BLaER1 (cell line): ENCODE results near the gene SLC30A4.
A peak's percentile ranks its signal among the peaks of the same experiment; 100 is the strongest.

ENCODE experiments used
- H3K27ac ChIP-seq: shearing (Covaris generic); formaldehyde crosslinking; 2 replicates; pipeline ENCODE4 v1.8.1; 2022
- H3K27me3 ChIP-seq: shearing (Covaris generic); formaldehyde crosslinking; 2 replicates; pipeline ENCODE4 v1.8.1; 2022
- H3K36me3 ChIP-seq: shearing (Covaris generic); formaldehyde crosslinking; 2 replicates; pipeline ENCODE4 v1.8.1; 2022
- H3K4me1 ChIP-seq: shearing (Covaris generic); formaldehyde crosslinking; 2 replicates; pipeline ENCODE4 v1.8.1; 2022
- H3K4me2 ChIP-seq: shearing (Covaris generic); formaldehyde crosslinking; 2 replicates; pipeline ENCODE4 v1.8.1; 2022
- H3K4me3 ChIP-seq: shearing (Covaris generic); formaldehyde crosslinking; 2 replicates; pipeline ENCODE4 v1.8.1; 2022
- H3K9ac ChIP-seq: shearing (Covaris generic); formaldehyde crosslinking; 2 replicates; pipeline ENCODE4 v1.8.1; 2022
- H3K9me3 ChIP-seq: shearing (Covaris generic); formaldehyde crosslinking; 2 replicates; pipeline ENCODE4 v1.8.1; 2022
- H4K20me1 ChIP-seq: shearing (Covaris generic); formaldehyde crosslinking; 2 replicates; pipeline ENCODE4 v1.8.1; 2022
- Cebpa-rat ChIP-seq: shearing (Covaris generic); IDR thresholded peaks from 2 replicates; pipeline ENCODE4 v1.8.1; 2022

SLC30A4 gene

GRCh38 chr15:45456212-45457106 is 66.1 kb downstream of the SLC30A4 start:
- Histone ChIP-seq H3K9ac (no peak overlapping the region), H3K36me3 (no peaks in the 10 kb centered on the region), H3K27ac (0 out of 2 replicates have a peak overlapping the region, but pooled peaks have one; percentile 26), H3K4me3 (no peak overlapping the region), H3K27me3 (no peaks in the 10 kb centered on the region), H3K9me3 (peaks cover 9% of the 10 kb centered on the region), H3K4me2 (peak overlapping the region; percentile 29), H3K4me1 (peaks cover 45% of the 10 kb centered on the region), H4K20me1 (no peaks in the 10 kb centered on the region)
- TF ChIP-seq Cebpa-rat = no peak

- no peaks in the 10 kb centered on the region for H4K20me1 ChIP-seq
- peaks cover 45% of the 10 kb centered on the region for H3K4me1 ChIP-seq
- H3K27ac ChIP-seq = peak overlapping the region; percentile 51
- no peaks in the 10 kb centered on the region for H3K27me3 ChIP-seq
- peaks cover 11% of the 10 kb centered on the region for H3K9me3 ChIP-seq
- no peaks in the 10 kb centered on the region for H3K36me3 ChIP-seq
- peak overlapping the region; percentile 53; the same call in 1 of the 2 replicates for H3K9ac ChIP-seq
- peak overlapping the region; percentile 7; the same call in 1 of the 2 replicates for H3K4me3 ChIP-seq
- TF ChIP-seq Cebpa-rat = no peak
- peak overlapping the region; percentile 87 for H3K4me2 ChIP-seq
Observed at GRCh38 chr15:45454814-45455213, 67.7 kb downstream of the SLC30A4 start.

DNA sequence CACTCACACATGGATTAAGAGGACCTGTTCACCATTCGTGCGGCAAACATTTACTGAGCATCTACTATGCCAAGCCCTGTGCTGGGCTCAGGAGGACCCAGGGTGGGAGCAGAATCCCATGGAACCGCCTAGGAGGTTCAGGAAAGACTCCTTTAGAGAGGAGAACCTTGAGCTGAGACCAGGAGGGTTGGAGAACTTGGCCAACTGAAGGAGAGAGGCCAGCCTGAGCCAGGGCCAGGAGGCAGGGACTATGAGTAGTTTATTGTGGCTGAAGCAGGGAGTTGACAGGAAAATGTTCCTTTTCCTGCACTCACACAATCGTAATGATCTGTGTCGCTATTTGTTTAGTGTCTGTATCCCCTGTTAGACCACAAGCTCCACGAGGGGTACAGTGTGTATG is 71.3 kb downstream of the SLC30A4 start:
- no peak overlapping the region for H3K9ac ChIP-seq
- H3K9me3 ChIP-seq = peaks cover 11% of the 10 kb centered on the region
- peaks cover 27% of the 10 kb centered on the region for H3K4me1 ChIP-seq
- no peak overlapping the region for H3K27ac ChIP-seq
- no peak overlapping the region for H3K4me2 ChIP-seq
- TF ChIP-seq Cebpa-rat = no peak
- no peak overlapping the region for H3K4me3 ChIP-seq
- H4K20me1 ChIP-seq = no peaks in the 10 kb centered on the region
- H3K27me3 ChIP-seq = no peaks in the 10 kb centered on the region
- no peaks in the 10 kb centered on the region for H3K36me3 ChIP-seq

GRCh38 chr15:45449916-45450867 is 72.4 kb downstream of the SLC30A4 start:
- Histone ChIP-seq H3K4me1 (peaks cover 24% of the 10 kb centered on the region), H4K20me1 (no peaks in the 10 kb centered on the region), H3K36me3 (no peaks in the 10 kb centered on the region), H3K9me3 (peaks cover 11% of the 10 kb centered on the region), H3K27ac (no peak overlapping the region), H3K27me3 (no peaks in the 10 kb centered on the region), H3K4me3 (no peak overlapping the region), H3K4me2 (no peak overlapping the region), H3K9ac (no peak overlapping the region)
- TF ChIP-seq Cebpa-rat = no peak

DNA sequence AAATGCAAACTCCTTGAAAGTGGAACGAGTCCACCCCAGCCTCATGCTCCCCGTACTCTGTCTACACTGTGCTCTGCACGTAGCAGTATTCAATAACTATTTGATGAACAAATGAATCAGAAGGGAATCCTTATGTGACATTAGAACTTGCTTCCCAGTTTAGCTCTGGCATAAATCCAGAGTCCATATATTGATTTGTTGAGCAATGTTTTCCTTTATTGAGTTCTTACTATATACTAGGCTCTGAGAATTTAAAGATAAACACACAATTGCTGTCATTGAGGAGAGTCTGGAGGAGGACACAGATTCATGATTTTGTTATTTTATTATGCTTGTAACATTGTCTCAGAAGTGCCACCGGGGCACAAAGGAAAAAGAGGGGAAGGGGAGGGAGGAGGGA is 73.2 kb downstream of the SLC30A4 start:
- Histone ChIP-seq H3K9me3 (peaks cover 11% of the 10 kb centered on the region), H3K27me3 (no peaks in the 10 kb centered on the region), H3K4me3 (no peak overlapping the region), H3K4me2 (no peak overlapping the region), H3K27ac (no peak overlapping the region), H3K36me3 (no peaks in the 10 kb centered on the region), H4K20me1 (no peaks in the 10 kb centered on the region), H3K4me1 (peaks cover 17% of the 10 kb centered on the region), H3K9ac (no peak overlapping the region)
- TF ChIP-seq Cebpa-rat = no peak

GRCh38 chr15:45448066-45448915 is 74.3 kb downstream of the SLC30A4 start:
- Histone ChIP-seq H3K27ac (no peak overlapping the region), H3K27me3 (no peaks in the 10 kb centered on the region), H3K4me2 (no peak overlapping the region), H3K4me3 (no peak overlapping the region), H3K36me3 (no peaks in the 10 kb centered on the region), H3K4me1 (peaks cover 11% of the 10 kb centered on the region), H4K20me1 (no peaks in the 10 kb centered on the region), H3K9me3 (peaks cover 11% of the 10 kb centered on the region), H3K9ac (no peak overlapping the region)
- no peak for TF ChIP-seq Cebpa-rat

- Histone ChIP-seq H3K4me2 (no peak overlapping the region), H3K9me3 (no peaks in the 10 kb centered on the region), H3K4me1 (peaks cover 11% of the 10 kb centered on the region), H3K9ac (no peak overlapping the region), H3K36me3 (no peaks in the 10 kb centered on the region), H3K27ac (no peak overlapping the region), H3K4me3 (no peak overlapping the region), H4K20me1 (no peaks in the 10 kb centered on the region), H3K27me3 (no peaks in the 10 kb centered on the region)
- no peak for TF ChIP-seq Cebpa-rat
Observed at GRCh38 chr15:45443645-45444044, 78.9 kb downstream of the SLC30A4 start.

DNA sequence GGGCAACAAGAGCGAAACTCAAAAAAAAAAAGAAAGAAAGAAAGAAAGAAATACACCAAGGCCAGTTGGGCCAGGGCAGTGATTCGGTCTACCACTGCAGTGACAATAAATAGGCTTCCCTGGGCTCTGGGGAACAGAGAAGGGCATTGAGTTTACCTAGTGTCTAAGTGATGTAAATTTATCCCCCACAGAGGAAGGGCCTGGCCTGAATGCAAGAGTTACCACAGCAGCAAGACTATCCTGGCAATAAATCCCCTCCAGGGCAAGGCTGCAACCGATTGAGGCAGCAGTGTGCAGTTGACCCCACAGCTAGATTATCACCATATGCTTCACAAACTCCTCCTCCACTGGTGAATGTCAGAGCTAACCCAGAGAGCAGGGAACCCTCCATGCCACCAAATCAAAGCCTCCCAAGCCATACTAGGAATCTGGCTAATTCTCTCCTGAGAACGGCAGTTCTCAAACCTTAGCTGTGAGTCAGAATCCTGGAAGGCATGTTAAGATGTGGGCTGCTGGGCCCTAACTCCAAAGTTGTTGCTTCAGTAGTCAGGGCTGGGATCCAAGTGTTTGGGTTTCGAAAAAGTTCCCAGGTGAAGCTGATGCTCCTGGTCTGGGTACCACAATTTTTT is 79.9 kb downstream of the SLC30A4 start:
- Histone ChIP-seq H3K4me2 (no peak overlapping the region), H3K36me3 (no peaks in the 10 kb centered on the region), H4K20me1 (no peaks in the 10 kb centered on the region), H3K4me1 (peaks cover 8% of the 10 kb centered on the region), H3K27me3 (no peaks in the 10 kb centered on the region), H3K9me3 (no peaks in the 10 kb centered on the region), H3K27ac (no peak overlapping the region), H3K4me3 (no peak overlapping the region), H3K9ac (no peak overlapping the region)
- TF ChIP-seq Cebpa-rat = no peak

DNA sequence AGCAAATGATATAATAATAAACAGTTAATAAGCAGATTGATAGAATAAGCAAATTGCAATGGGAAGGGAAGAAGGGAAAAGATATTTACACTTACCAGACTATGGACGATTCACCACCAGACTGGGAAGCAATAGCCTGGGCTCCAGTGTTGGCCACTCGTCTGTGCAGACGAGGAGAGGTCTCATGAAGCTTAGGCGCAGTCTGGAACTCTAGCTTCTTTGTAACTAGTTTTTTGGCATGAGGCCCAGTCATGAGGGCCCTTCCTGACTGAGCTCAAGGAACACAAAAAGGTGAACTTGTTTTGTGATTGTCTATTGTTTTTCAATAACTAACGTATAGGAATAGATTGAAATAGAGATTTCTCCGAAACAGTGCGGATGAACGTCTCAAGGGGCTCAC is 80.9 kb downstream of the SLC30A4 start:
- no peaks in the 10 kb centered on the region for H3K9me3 ChIP-seq
- H3K27ac ChIP-seq = no peak overlapping the region
- no peaks in the 10 kb centered on the region for H4K20me1 ChIP-seq
- TF ChIP-seq Cebpa-rat = no peak
- no peak overlapping the region for H3K4me2 ChIP-seq
- no peaks in the 10 kb centered on the region for H3K27me3 ChIP-seq
- no peak overlapping the region for H3K4me3 ChIP-seq
- H3K9ac ChIP-seq = no peak overlapping the region
- H3K36me3 ChIP-seq = no peaks in the 10 kb centered on the region
- H3K4me1 ChIP-seq = peaks cover 8% of the 10 kb centered on the region
